HG03103 (cell line): ENCODE results near the gene PAPPA2.

Source experiments
- ATAC-seq: cut with Tn5 transposase; IDR thresholded peaks from one replicate; pipeline ENCODE4 v1.9.1; 2021; ENCODE audit warnings: low read depth; ENCODE audit not compliant: unreplicated experiment

The PAPPA2 gene

DNA sequence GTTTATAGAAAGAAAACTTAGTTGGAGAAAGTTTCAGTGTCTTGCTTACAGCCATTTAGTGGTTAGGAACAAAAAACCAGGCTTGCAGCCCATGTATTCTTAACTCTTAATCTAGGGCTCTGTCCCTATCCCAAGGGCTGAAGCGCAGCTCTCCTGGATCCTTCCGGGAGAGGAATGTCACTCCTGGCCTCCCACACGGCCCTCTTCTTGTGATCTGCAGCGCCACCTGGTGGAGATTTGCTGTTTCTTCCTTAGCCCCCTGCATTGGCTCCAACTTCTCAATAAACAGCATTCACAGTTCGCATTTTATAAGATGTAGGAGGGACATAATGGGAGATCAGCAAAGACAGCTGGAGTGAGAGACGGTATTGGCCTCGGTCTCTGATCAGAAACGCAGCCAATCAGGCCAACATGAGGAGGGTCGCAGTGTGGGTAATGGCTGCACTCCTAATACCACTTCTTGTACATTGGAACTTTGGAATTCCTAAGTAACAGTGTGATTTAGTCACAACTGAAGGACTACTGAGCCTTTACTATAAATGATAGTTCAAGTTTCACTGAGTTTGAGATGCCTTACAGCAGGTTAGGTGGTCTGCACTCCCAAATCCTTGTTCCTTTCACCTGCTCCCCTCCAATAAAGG lies 418.1 kb downstream of the PAPPA2 start:
- ATAC-seq, result no peak

- ATAC-seq, result no peak
These were observed 421.3 kb downstream of the PAPPA2 start for GRCh38 chr1:176884286-176884685.

GRCh38 chr1:176884911-176885310 lies 421.9 kb downstream of the PAPPA2 start:
- ATAC-seq, result no peak

DNA sequence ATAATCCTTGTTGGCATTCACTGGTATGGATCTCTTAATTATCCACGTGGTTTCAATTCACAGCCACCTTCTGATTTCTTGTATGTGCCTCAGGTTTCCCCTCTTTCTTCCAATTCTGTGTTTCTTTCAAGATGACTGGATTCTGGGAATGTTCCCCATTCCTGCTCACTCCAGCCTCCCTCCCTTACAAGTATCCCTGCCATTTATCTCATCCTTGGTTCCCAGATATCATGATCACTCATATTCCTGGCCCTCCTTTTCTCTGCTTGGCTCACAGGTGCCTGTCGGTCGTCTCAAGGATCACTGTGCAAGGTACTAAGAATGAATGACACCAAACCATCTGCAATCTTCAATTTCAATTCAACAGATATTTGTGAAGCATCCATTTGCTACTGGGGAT lies 422.4 kb downstream of the PAPPA2 start:
- no peak for ATAC-seq

DNA sequence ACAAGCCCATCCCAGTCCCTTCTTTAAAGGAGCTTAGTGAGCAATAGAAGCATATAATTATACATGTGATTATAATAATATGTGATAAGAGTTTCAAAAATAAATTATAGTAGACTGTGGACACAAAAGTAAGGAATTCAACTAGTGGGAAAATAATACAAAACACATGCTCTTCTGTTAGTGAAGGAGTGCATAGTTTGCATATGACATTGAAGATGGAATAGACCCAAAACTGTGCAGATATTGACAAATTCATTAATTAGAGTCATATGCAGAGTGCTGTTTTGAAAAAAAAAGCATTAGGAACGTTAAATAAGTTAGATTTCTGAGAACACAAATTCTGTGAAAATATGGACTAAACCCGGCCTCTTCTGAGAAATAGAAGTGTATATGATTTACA lies 422.8 kb downstream of the PAPPA2 start:
- ATAC-seq, result no peak

GRCh38 chr1:176888471-176889032 lies 425.6 kb downstream of the PAPPA2 start:
- ATAC-seq, result no peak

DNA sequence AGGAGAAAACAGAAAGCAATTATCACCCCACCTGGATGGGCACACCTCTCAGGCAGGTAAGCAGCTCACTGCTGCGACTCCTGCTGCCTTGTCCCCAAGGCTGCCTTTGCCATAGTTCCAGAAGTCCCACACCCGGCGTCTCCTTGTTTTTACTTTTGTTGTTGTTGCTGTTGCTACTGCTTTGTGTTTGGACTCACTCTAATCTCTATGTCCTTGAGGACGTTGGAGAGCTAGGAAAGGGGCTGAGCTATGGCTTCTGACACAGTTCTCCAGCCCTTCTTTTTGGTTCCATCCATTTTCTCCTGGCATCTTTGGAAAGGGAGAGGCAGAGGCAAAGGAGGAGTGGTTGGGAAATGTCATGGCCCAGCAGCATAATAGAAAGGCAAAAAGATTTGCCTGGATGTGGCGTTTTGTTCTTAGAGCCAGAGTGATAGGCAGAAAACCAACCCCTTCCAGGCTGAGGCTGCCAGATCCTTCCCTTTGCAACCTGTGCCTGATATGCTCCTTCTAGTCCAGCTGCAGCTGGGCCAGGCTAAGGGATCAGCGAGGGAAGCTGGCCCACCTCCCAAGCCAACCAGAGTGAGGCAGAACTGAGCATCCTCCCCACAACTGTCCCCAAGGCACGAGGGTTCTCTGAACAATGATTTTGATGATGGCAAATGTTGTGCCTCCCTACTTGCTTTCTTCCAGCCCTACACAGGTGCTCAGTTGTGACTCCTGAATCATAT lies 430.8 kb downstream of the PAPPA2 start:
- no peak for ATAC-seq

GRCh38 chr1:176894450-176894849 lies 431.5 kb downstream of the PAPPA2 start:
- no peak for ATAC-seq
